Activated T-helper 1 cell treated with anti-CD3 and anti-CD28 coated beads, Interleukin-12 subunit alpha, Interleukin-12 subunit beta, Interleukin-2, Interleukin-4 antibody, amounts not matched to agents 30 ng/mL and 10 ng/mL and 1 ng/mL, durations not matched to agents 14 hours and 24 hours and 36 hours (primary cell): ENCODE measurements around the gene EIF4G1. TPM values are rescaled to one million over a fixed set of nuclear protein-coding genes. Genes with fewer than 3 reads are reported as not detected.

ENCODE experiments used
- DNase-seq: peaks from one replicate; pipeline ENCODE4 v3.0.0; 2021; ENCODE audit warnings: low spot score
- H3K27ac Mint-ChIP-seq: one replicate; pipeline ENCODE4 v1.8.0; 2021; ENCODE audit warnings: mild to moderate bottlenecking, mixed read lengths
- H3K27me3 Mint-ChIP-seq: one replicate; pipeline ENCODE4 v1.8.0; 2022; ENCODE audit warnings: mild to moderate bottlenecking, moderate library complexity, mixed read lengths; ENCODE audit not compliant: insufficient read depth
- H3K36me3 Mint-ChIP-seq: one replicate; pipeline ENCODE4 v1.8.0; 2021; ENCODE audit warnings: low read depth, mixed read lengths
- H3K4me1 Mint-ChIP-seq: one replicate; pipeline ENCODE4 v1.8.0; 2021; ENCODE audit warnings: low read depth, mixed read lengths
- H3K4me3 Mint-ChIP-seq: one replicate; pipeline ENCODE4 v1.8.0; 2021; ENCODE audit warnings: mild to moderate bottlenecking, moderate library complexity, mixed read lengths
- H3K9me3 Mint-ChIP-seq: one replicate; pipeline ENCODE4 v1.8.0; 2021; ENCODE audit warnings: mixed read lengths
- intact Hi-C: fragments of 100-400 bp; cut with micrococcal nuclease; formaldehyde crosslinking; loops from one replicate; pipeline ENCODE4 v1.15.1; 2024
- total RNA-seq: library from RNA; stranded (reverse); gene quantifications from 2 replicates; pipeline ENCODE4 v1.2.3, GENCODE V29; 2022

EIF4G1 gene
- total RNA-seq, 1 donor from 2014 or later: 706 TPM

- no peak for DNase-seq
- H3K27ac Mint-ChIP-seq: no peak overlapping the region
- no peaks in the 10 kb centered on the region for H3K9me3 Mint-ChIP-seq
- H3K4me3 Mint-ChIP-seq: no peak overlapping the region
- H3K36me3 Mint-ChIP-seq: no peaks in the 10 kb centered on the region
- peaks cover 52% of the 10 kb centered on the region for H3K27me3 Mint-ChIP-seq
- peaks cover 5% of the 10 kb centered on the region for H3K4me1 Mint-ChIP-seq
- intact Hi-C loops: no loop called here
These were observed 61.5 kb downstream of the EIF4G1 start for GRCh38 chr3:184375747-184376461.

- Mint-ChIP-seq H3K4me3 (no peak overlapping the region), H3K27me3 (peaks cover 66% of the 10 kb centered on the region), H3K9me3 (no peaks in the 10 kb centered on the region), H3K4me1 (no peaks in the 10 kb centered on the region), H3K27ac (no peak overlapping the region), H3K36me3 (no peaks in the 10 kb centered on the region)
- intact Hi-C loops: no loop called here
- DNase-seq: no peak
These were observed 63.0 kb downstream of the EIF4G1 start for GRCh38 chr3:184377374-184377773.

GRCh38 chr3:184377882-184378445 is 63.6 kb downstream of the EIF4G1 start, which contains the start of gene THPO:
Gene THPO (minus strand): TSS chr3:184378207. CDS start chr3:184376259, 1,948 bp downstream.
- no peaks in the 10 kb centered on the region for H3K9me3 Mint-ChIP-seq
- no peaks in the 10 kb centered on the region for H3K36me3 Mint-ChIP-seq
- DNase-seq: no peak
- no peak within 1 kb of the TSS for H3K27ac Mint-ChIP-seq
- peak within 1 kb of the TSS; percentile 40 for H3K4me3 Mint-ChIP-seq
- peaks cover 70% of the 10 kb centered on the region for H3K27me3 Mint-ChIP-seq
- intact Hi-C loops: no loop called here
- no peaks in the 10 kb centered on the region for H3K4me1 Mint-ChIP-seq

- intact Hi-C loops: no loop called here
- Mint-ChIP-seq H3K4me1 (no peaks in the 10 kb centered on the region), H3K27ac (no peak overlapping the region), H3K27me3 (peaks cover 71% of the 10 kb centered on the region), H3K9me3 (no peaks in the 10 kb centered on the region), H3K4me3 (peak overlapping the region; percentile 40), H3K36me3 (no peaks in the 10 kb centered on the region)
- no peak for DNase-seq
These were observed 64.4 kb downstream of the EIF4G1 start for GRCh38 chr3:184378651-184379357.

GRCh38 chr3:184379358-184380184 is 65.2 kb downstream of the EIF4G1 start, which contains the start of gene CHRD:
Gene CHRD (plus strand): TSS chr3:184380054. CDS start chr3:184380319, 265 bp downstream.
- intact Hi-C loops: no loop called here
- H3K4me3 Mint-ChIP-seq: peak within 1 kb of the TSS; percentile 40
- H3K36me3 Mint-ChIP-seq: no peaks in the 10 kb centered on the region
- DNase-seq: no peak
- no peak within 1 kb of the TSS for H3K27ac Mint-ChIP-seq
- no peaks in the 10 kb centered on the region for H3K4me1 Mint-ChIP-seq
- H3K27me3 Mint-ChIP-seq: peaks cover 71% of the 10 kb centered on the region
- no peaks in the 10 kb centered on the region for H3K9me3 Mint-ChIP-seq

- Mint-ChIP-seq H3K36me3 (no peaks in the 10 kb centered on the region), H3K27ac (no peak overlapping the region), H3K4me1 (no peaks in the 10 kb centered on the region), H3K9me3 (no peaks in the 10 kb centered on the region), H3K27me3 (peaks cover 71% of the 10 kb centered on the region), H3K4me3 (no peak overlapping the region)
- DNase-seq: no peak
- intact Hi-C loops: no loop called here
These were observed 65.8 kb downstream of the EIF4G1 start for GRCh38 chr3:184380185-184380626.

GRCh38 chr3:184380627-184381260 is 66.3 kb downstream of the EIF4G1 start:
- no peak for DNase-seq
- Mint-ChIP-seq H3K27me3 (peaks cover 69% of the 10 kb centered on the region), H3K4me1 (no peaks in the 10 kb centered on the region), H3K9me3 (no peaks in the 10 kb centered on the region), H3K36me3 (no peaks in the 10 kb centered on the region), H3K27ac (no peak overlapping the region), H3K4me3 (peak overlapping the region; percentile 33)
- intact Hi-C loops: no loop called here

GRCh38 chr3:184381261-184382224 is 67.1 kb downstream of the EIF4G1 start:
- Mint-ChIP-seq H3K27me3 (peaks cover 65% of the 10 kb centered on the region), H3K4me3 (no peak overlapping the region)
- intact Hi-C loops: no loop called here

GRCh38 chr3:184382326-184383032 is 68.1 kb downstream of the EIF4G1 start:
- no peak for DNase-seq
- Mint-ChIP-seq H3K27ac (no peak overlapping the region), H3K4me1 (no peaks in the 10 kb centered on the region), H3K4me3 (no peak overlapping the region), H3K27me3 (peaks cover 56% of the 10 kb centered on the region), H3K36me3 (no peaks in the 10 kb centered on the region), H3K9me3 (no peaks in the 10 kb centered on the region)
- intact Hi-C loops: no loop called here

More at GRCh38 chr3:184381261-184382224, 67.1 kb downstream of the EIF4G1 start:
- no peaks in the 10 kb centered on the region for H3K9me3 Mint-ChIP-seq
- H3K4me1 Mint-ChIP-seq: no peaks in the 10 kb centered on the region
- DNase-seq: no peak
- H3K27ac Mint-ChIP-seq: no peak overlapping the region
- no peaks in the 10 kb centered on the region for H3K36me3 Mint-ChIP-seq

GRCh38 chr3:184383033-184383740 is 68.8 kb downstream of the EIF4G1 start:
- peaks cover 51% of the 10 kb centered on the region for H3K27me3 Mint-ChIP-seq
- H3K4me3 Mint-ChIP-seq: no peak overlapping the region
- H3K36me3 Mint-ChIP-seq: no peaks in the 10 kb centered on the region
- intact Hi-C loops: no loop called here
- no peak overlapping the region for H3K27ac Mint-ChIP-seq
- no peak for DNase-seq
- no peaks in the 10 kb centered on the region for H3K4me1 Mint-ChIP-seq
- no peaks in the 10 kb centered on the region for H3K9me3 Mint-ChIP-seq
